H1 (cell line): Measurements from ENCODE around the gene PARD6A. TPM values are rescaled to one million over a fixed set of nuclear protein-coding genes. Genes with fewer than 3 reads are reported as not detected.

ENCODE experiments used
- EGR1 ChIP-seq: IDR thresholded peaks from 2 replicates; pipeline ENCODE4 v1.6.1; 2011; ENCODE audit warnings: low read depth, low read length, borderline replicate concordance
- GABPA ChIP-seq: IDR thresholded peaks from 2 replicates; pipeline ENCODE4 v1.6.1; 2011; ENCODE audit warnings: mild to moderate bottlenecking, low read length, moderate library complexity, borderline replicate concordance; ENCODE audit not compliant: insufficient read depth
- POU5F1 ChIP-seq: IDR thresholded peaks from 2 replicates; pipeline ENCODE4 v1.6.1; 2011; ENCODE audit warnings: low read depth, mild to moderate bottlenecking, low read length, moderate library complexity
- TCF12 ChIP-seq: IDR thresholded peaks from 2 replicates; pipeline ENCODE4 v1.6.1; 2011; ENCODE audit warnings: low read depth, mild to moderate bottlenecking, low read length
- polyA plus RNA-seq, 7 experiments: library from polyadenylated mRNA; depleted of rRNA in 3 of 7; stranded (reverse) in 5 of 7; unstranded in 2 of 7; fragments of >200 nt in 5 of 7; fragments of 200-250 nt in 2 of 7; gene quantifications; 1 replicate in 5 of 7; 2 replicates in 1 of 7; 4 replicates in 1 of 7; pipeline versions ENCODE4 v1.2.1 to v1.2.3, GENCODE V29; 2011 to 2013; ENCODE audit warnings: missing spikeins in 2 of 7, mixed read lengths in 2 of 7
- total RNA-seq: library from RNA; stranded (reverse); fragmentation: NEBNext Ultra II Directional; extraction: Animal tissue kit (Norgen Biotek cat#: 25700); gene quantifications from 2 replicates; pipeline ENCODE4 v1.2.1, GENCODE V29; 2021

PARD6A gene
- total and polyA plus RNA-seq, 2 of the 8 experiments (the other 6 are each of a cell fraction or from before 2014, with no cell fraction given), result 15.1 to 21.8 TPM

- no peak for TF ChIP-seq GABPA
- no peak for TF ChIP-seq EGR1
- no peak for TF ChIP-seq TCF12
- TF ChIP-seq POU5F1, result no peak
- TF ChIP-seq, all 59 proteins: peak for 0
Measured at GRCh38 chr16:67658849-67659674, 1.7 kb upstream of the PARD6A start (continued).
